Nucleus accumbens (tissue), 56 donors: ENCODE results near the gene LMF1.

ENCODE experiments used
- DNase-seq, 56 donors: peaks; one replicate each; lab custom pipeline; 2025; lab: John Stamatoyannopoulos, UW

LMF1 gene

DNA sequence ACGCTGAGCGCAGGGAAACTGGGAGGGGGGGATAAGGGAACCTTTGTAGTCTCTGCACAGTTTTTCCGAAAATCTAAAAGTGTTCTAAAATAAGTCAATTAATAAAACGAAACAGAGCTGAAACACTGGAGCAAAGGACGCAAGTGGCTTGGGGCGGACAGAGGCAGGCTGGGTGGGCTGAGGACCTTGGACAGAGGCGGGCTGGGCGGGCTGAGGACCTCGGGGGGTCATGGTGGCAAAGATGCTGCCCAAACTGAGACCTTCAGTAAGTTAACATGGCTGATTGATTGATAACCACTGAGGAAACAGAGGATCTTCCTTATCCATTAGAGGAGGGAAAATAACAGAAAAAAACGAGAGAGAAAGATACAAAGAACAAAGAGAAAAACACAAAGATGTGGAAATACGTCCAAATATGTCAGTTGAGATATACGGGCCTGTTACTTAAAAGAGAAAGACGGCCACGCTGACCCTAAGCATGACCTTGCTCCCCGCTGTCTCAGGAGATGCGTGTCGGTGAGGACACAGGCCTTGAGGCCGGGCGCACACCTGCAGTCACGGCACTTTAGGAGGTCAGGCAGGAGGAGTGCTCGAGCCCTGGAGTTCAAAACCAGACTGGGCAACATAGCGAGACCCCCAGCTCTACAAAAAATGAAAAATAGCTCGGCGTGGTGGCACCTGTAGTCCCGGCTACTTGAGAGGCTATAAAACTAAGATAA is 94.1 kb downstream of the LMF1 start:
- no peak for DNase-seq

DNA sequence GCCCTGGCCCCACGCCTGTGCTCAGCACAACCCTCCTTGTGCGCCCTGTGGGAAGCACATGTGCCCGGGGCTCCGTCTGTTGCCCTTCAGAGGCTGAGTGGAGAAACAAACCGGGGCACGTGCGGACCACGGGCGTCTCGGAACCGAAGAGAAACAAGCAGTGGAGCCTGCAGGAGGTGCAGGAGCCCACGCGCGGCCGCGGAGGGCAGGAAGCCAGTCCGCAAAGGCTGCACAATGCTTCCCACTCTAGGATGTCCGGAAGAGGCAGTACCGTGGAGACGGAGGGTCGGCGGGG is 94.8 kb downstream of the LMF1 start:
- DNase-seq, result no peak

DNA sequence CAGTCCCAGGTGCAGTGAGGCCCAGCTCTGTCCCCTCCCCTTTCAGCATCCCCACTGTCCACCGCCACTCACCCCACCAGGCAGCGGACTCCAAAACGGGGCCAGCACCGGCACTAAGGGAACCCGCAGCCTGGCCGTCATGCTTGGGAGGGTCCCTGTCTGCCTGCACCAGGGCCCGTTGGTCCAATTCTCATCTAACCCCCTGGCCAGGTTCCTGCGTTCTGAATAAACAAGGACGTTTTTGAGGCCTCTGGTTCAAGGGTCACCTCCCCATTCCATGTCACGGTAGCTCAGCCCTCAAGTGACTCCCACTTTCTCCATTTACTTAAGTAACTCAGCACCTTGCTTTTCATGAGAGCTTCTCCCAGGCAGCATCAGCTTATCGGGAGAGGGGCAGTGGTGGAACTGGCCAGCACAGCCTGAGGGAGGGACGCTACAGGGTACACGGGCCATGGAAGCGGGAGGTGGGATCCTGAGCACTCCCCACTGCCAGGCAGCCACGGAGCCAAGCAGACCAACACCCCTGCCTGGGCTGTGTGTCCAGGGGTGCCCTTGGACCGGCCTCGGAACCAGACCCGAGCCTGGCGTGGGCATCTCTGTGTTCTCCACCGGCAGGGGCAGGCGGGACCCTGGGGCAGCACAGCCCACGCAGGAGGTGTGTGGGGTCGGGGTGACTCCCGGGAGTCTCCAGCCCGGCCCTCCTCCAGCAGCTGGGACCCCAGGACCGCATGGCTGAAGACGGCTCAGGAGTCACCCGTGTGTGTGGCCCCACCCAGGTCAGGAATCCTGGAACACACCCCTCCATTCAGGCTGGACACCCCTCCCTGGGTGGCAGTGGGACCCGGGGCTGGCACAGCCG is 95.4 kb downstream of the LMF1 start:
- DNase-seq, result no peak

DNA sequence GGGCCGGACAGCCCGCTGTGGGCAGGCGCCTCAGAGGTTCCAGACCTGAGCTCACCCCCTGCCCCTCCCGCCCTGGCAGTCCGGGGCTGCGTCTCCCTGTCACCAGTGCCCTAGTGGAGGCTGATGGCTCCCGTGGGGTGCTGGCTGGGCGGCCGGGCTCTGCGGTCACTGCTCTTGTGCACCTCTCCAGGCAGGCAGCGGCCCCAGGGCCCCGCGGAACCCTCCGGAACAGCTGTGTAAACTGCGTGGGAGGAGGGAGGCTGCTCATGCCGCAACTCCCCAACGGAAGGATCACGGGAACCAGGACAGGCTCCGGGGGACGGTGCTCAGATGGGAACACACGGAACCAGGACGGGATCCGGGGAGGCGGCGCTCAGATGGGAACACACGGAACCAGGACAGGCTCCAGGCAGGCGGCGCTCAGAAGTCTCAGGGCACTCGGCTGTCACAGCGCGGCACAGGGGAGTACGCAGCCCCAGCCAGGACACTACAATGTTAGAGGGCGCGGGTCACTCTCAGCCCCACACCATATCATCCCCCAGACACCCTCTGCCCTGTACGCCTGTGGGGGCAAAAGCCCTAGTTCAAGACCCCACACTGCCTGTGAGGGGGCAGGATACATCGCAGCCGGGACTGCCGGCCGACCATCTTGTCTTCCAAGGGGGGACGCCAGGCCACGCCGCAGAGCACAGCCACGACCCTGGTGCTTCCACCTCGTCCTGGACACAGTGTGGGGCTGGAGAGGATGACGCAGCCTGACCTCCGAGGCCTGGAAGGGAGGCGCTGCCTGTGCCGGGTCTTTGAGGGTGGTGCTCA is 96.2 kb downstream of the LMF1 start:
- DNase-seq, result no peak

DNA sequence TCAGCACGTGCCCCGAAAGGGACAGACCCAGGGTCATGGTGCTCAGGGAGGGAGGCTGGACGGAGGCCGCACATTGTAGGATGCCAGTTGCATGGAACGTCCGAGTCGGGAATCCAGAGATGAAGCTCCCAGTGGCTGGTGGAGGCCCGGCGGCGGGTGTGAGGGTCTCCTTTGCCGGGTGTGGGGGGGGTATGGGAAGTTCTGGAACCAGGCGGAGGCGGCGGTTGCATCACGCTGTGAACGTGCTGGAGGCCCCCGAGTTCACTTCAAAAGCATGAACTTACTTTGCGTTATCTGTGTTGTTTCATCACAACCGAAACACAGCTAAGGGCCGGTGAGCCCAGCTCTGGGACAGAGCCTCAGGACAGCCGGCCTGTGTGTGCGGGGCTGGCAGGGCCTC is 96.9 kb downstream of the LMF1 start:
- DNase-seq, result no peak

DNA sequence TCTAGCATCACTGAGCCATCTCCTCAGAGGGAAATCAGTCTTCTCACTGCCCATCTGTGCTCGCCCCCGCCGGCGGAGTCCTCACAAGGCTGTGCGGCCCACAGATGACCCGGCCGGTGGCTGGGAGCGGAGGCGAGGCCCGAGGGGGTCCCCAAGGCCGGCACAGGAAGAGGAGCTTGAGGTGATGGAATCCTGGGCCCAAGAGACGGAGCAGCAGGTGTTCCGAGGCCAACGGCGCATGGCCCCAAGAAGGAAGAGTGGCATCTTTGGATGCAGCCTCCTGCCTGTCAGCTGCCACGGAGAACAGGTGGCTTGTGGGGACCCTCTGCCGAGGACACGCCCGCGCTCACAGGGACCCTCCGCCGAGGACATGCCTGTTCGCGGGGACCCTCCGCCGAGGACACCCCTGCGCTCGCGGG is 97.5 kb downstream of the LMF1 start:
- no peak for DNase-seq

DNA sequence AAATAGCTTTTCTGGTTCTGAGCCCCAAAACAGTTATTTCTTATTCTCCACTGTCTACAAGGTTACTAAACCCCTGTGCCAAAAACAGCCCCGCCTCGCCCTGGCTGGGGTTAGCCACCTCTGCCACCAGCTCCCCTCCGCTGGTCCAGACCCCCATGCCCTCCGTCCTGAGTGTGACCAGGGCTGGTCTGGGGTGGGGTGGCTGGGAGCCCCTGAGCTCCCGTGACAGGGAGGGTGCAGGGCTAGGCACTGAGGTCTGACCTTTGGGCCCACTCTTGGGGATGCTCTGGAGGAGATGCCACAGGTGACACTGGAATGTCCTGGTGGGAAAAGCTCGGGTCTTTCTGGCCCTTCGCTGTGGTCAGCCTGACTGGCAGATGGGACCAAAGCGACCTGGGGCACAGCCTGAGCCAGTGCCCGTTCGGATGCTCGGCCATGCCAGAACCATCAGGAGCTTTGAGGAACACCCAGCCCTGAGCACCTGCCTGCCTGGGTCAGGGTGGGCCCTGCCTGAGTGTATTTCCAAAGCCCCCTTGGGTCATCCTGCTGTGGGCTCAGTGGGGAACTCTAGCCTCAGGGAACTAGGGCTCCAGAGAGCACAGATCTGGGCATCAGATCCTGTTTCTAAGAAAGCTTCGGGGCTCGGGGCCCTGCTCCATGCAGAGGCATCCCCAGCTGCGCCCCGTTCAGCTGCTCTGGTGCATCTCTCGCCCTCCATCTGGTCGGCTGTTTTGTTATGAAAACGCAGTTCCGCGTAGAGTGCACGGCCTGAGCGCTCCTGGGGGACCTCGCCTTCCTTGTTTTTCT is 98.1 kb downstream of the LMF1 start:
- no peak for DNase-seq

DNA sequence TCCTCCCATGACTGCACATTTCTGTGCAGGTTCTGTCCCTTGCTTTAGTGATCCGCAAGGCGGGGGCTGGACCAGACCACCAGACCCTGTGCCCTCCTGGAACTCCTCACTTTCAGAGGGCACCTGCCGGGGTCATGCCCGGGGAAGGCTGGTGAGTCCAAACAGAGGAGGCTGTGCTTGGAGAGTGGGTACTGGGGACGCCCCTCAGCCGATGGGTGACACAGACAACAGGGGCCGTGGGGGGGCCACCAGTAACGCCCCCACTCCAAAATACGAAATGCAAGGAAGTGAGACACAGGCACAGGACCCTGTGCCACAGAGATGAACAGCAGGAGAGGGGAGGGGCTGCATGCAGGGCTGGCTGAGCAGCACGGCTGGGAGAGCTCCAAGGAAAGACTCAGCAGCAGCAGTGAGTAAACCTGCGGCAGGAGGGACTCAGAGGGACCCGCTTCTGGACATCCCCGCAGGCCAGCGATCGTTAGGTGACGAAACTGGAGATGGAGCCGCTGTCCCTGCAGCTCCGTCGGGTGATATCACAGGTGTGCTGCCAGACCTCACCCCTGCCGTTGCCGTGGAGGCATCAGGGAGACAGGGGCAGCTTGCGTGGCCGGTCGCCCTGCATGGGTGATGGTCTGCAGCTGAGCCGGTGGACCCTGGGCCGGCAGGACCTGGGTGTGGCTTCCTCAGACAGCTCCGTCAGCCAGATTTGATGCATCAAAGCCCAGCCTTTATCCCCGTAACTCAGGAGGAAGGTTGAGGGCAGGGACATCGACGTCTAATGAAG is 99.0 kb downstream of the LMF1 start:
- DNase-seq, result no peak

DNA sequence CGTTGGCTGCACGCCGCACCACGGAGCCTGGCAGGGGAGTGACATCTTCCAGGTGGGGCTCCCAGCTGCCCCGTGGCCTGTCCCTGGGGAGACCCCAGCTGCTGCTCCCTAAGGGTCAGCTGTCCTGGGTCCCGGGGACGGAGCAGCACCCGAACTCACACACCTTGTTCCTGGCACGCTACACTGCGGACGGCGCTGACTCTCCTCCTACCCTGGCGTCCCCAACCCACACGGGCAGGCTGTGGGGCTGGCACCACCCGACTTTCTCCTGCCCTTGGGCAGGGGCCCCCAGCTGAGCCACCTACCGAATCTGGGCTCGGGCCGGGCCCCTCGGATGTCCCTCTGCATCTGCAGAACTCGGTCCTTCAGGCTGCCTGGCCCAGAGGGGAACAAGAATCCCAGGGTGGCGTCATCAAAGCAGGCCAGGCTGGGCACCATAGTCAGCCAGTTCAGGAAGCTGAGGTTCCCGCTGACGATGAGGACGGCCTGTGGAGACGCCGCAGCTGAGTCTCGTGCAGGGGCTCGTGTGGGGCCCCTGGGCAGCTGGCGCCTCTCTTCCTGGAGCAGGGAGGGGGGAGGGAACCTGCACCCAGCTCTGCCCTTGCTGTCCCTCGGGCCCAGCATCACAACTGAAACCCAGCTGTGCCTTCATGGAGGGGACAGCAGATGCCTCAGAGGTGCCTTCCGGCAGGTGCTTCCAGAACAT is 99.8 kb downstream of the LMF1 start:
- DNase-seq, result no peak

DNA sequence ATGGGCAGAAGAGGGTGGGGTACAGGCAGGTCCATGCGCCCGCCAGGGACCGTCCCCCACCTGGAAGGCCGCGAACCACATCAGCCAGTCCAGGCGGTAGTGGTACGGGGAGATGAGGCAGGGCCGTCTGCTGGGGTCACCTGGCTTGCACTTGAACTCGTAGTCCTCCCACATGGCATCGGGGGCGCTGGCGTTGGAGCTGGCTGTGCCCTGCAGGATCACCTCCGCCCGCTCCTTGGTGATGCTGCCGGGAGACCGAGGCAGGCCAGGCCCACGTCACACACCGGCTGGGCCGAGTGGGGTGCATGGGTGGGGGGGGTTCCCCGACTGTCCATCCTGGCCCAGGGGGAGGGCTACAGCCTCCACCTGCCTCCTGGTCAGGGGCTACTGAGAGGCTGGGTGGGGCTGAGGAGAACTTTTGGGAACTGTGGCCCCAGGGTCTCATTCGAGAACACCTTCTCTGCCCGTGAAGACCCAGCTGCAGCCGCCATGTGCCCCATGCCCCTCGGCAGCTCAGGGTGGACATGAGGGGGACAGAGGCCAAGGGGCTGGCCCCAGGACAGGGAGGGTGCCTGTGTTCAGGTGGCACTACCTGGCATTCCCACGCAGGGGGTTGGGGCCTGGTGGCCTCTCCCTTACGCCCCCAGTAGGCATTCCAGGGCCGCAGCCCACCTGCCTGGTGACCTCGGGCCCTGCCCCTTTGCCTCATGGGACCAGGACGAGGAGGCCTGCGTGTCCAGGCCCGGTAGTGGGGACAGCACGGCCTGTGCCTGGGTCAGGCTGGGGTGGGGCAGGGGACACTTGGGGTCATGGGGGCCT is 100.8 kb downstream of the LMF1 start:
- DNase-seq, result no peak

DNA sequence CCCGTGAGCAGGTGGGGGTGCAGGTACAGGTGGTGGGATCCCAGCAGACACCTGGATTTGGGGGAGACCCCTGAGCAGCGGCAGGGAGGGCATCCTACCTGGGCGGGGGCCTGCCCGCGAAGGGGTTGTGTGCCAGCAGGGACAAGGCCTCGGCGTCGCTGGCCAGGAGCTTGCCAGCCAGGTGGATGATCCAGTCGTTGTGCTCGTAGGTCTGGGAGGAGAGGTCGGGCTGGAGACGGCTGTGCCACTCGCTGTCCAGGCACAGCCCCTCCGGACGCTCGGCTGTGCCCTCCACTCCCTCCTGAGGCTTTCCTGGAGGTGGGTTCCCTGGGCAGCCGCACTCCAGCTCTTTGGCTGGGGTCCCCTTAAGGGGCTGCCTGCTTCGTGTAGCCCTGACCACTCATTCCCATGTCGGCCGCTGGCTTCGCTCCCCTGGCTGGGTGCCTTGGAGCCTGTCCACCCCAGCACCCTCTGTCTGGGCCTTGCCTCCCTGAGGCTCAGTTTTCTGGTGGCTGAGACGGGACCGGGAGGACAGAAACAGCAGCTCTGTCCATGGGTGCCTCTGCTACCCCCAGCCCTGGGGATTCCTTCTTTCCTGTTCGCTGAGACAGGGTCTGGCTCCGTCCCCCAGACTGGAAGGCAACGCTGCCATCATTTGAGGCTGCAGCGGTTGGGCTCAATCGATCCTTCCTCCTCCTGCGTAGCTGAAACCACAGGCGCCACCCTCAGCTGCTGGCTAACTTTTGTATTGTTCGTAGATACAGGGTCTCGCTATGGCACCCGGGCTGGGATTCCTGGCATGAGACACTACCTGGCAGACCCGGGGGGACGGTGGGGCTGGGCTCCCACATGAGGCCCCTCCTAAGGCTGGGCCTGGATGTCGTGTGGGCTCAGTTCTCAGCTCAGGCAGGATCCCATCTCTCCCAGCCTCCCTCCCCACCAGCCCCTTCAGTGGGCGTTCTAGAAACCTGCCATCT is 101.7 kb downstream of the LMF1 start:
- no peak for DNase-seq

DNA sequence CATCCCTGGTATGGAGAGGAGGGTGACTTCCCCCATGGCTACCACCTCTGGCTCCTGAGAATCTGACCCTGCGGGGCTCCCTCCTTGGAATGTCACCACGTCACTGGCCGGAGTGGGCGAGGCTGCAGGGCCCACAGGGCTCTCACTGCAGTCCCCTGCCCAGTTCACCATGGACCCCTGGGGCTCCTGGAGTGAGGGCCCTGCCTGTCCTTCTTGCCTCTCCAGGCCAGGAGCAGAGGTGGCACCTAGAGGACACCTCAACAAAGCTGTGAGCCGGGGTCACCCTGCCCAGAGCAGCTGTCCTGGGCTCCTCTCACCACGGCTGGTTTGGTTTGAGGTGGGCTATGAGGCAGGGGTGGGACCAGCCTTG is 102.4 kb downstream of the LMF1 start:
- no peak for DNase-seq

DNA sequence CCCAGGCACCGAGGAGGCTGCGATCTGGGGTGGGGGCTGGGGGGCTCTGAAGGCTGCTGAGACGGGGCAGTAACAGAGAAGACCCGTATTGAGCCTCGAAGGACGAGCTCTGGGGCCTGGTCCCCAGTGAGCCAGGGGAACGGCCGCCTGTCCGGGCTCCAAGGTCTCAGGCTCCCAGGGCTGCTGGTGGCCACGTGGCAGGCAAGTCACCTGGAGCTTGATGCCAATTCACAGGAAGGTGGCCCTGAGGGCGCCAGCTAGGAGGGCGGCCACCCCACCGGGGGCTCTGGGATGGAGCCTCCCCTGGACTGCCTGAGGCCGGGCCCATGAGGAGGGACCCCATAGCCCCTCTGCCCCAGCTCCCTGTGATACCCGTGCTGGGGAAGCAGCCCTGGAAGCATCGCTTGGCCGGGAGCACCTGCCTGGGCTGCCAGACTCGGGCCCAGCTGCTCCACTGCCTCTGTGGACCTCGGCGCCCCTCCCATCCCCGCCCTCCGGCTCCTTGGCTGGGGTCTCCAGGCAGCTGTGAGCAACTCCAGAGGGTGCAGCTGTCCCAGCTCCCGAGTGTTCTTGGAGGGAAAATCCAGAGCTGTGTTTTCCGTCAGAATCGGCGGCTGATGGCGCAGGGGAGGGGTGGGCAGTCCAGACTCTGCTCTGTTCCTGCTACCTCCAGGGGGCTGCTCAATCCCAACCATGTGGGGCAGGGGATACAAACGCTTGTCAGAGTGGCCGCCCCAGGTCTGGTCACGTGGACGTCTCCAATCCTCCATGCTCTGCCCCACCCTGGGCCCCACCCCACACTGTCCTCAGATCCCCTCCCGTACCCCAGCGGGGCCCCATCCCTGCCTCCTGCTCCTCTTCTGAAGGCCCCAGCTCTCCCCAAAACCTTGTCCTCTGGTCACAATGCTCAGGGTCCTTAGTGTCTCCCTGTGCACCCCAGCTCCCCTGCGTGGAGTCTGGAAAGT is 103.1 kb downstream of the LMF1 start:
- peak in 3 of 56 donors; percentile 23 to 35 (median 23) for DNase-seq

DNA sequence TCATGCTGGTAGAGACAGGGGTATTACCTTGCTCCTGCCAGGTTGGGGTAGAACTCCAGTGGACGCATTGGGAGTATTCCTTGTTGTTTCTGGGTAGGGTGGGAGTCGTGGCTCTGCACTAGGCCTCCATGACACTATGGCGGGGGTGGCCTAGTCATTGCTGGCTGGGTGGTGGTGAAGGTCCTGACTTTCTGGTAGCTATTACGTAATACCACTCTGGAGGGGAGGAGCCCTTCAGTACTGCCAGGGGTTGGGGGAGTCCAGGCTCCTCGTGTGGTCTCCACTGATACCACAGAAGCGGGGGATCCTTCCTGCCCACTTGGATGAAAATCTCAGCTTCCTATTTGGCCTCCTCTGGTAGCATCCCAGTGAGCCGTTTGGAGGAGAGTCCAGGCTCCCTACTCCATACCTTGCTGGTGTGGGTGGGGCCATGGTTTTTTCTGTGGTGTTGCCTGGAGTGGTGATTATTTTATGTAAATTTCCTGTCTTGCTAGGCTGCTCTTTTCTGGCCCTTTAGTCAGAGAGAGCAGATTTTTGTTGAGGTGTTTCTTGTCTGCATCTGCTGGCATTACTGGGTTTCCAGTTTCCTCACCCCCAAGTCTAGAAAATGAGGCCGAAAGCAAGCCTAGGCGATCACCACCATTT is 104.4 kb downstream of the LMF1 start:
- no peak for DNase-seq

DNA sequence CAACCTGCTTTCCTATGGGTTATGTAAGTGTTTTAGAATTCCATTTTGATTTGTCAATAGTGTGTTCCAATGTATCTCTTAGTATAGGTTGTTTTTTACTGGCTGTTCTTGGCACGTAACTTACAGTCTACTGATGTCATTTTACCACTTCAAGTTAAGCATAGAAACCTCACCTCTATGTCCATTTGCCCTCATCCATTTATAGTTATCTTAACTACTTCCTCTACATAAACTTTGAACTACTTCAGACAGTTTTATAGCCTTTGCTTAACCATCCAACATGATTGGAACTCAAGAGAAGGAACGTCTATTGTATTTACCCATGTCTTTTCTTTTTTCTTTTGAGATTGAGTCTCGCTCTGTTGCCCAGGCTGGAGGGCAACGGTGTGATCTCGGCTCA is 105.8 kb downstream of the LMF1 start:
- DNase-seq, result no peak
